ENCODE results near the gene MEGF10. TPM values are rescaled to one million over a fixed set of nuclear protein-coding genes. Genes with fewer than 3 reads are reported as not detected.

MEGF10 gene
- total RNA-seq, 1 donor = under 0.01 TPM

- no peaks in the 10 kb centered on the region for H3K4me1 ChIP-seq (ENCODE audit: insufficient read depth, low read length)
- H3K4me3 ChIP-seq (ENCODE audit: low read length) = no peak overlapping the region
- H3K9me3 ChIP-seq (ENCODE audit: low read depth, low read length) = no peaks in the 10 kb centered on the region
- H3K27me3 ChIP-seq (ENCODE audit: insufficient read depth, low read length) = peaks cover 11% of the 10 kb centered on the region
Observed at GRCh38 chr5:127331890-127332649, 41.5 kb downstream of the MEGF10 start.

GRCh38 chr5:127333483-127333882 is 42.9 kb downstream of the MEGF10 start:
- Histone ChIP-seq H3K27me3 (ENCODE audit: insufficient read depth, low read length) (peaks cover 11% of the 10 kb centered on the region), H3K9me3 (ENCODE audit: low read depth, low read length) (no peaks in the 10 kb centered on the region)

GRCh38 chr5:127335381-127335780 is 44.8 kb downstream of the MEGF10 start:
- peaks cover 7% of the 10 kb centered on the region for H3K27me3 ChIP-seq (ENCODE audit: insufficient read depth, low read length)
- no peak overlapping the region for H3K4me3 ChIP-seq (ENCODE audit: low read length)
- H3K4me1 ChIP-seq (ENCODE audit: insufficient read depth, low read length) = no peaks in the 10 kb centered on the region
- no peaks in the 10 kb centered on the region for H3K9me3 ChIP-seq (ENCODE audit: low read depth, low read length)

More at GRCh38 chr5:127333483-127333882, 42.9 kb downstream of the MEGF10 start:
- no peaks in the 10 kb centered on the region for H3K4me1 ChIP-seq (ENCODE audit: insufficient read depth, low read length)
- H3K4me3 ChIP-seq (ENCODE audit: low read length) = no peak overlapping the region

DNA sequence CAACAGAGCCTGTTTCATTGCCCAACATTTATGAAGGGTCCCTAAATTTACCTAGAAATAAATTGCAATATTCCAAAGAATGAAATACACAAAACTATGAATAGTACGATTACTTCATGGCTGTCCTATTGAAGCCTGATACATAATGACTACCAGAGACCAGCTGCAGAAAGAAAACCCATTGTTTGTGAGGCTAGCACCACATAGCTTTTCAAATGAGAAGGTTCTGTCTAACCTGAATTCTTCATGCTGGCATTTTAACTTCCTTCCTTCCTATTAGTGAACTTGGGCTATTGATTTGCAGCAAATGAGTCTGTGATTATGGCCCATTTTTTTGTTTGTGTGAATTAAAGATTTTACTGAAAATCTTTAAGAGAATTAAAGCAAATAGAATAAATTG is 47.3 kb downstream of the MEGF10 start:
- H3K4me3 ChIP-seq (ENCODE audit: low read length) = no peak overlapping the region
- H3K27me3 ChIP-seq (ENCODE audit: insufficient read depth, low read length) = no peaks in the 10 kb centered on the region
- H3K4me1 ChIP-seq (ENCODE audit: insufficient read depth, low read length) = no peaks in the 10 kb centered on the region
- no peaks in the 10 kb centered on the region for H3K9me3 ChIP-seq (ENCODE audit: low read depth, low read length)

DNA sequence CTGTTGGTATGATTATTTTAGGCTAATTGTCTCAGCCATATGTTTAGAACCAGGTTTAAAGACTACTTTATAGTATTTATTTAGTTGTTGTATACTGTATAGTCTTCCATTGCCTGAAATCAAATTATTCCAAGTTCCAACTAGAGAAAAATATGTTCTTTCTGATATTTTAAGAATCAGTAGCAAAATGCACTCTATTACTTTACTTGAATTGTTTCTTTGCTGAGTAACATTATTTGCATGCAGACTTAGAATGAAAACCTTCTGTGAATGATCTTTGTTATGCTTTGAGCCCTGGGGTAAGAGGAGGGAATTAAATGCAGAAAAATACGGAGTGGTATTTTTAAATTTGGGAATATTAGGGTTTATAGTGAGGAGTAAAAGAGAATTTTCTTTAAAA is 47.9 kb downstream of the MEGF10 start:
- Histone ChIP-seq H3K4me1 (ENCODE audit: insufficient read depth, low read length) (no peaks in the 10 kb centered on the region), H3K27me3 (ENCODE audit: insufficient read depth, low read length) (no peaks in the 10 kb centered on the region), H3K4me3 (ENCODE audit: low read length) (no peak overlapping the region), H3K9me3 (ENCODE audit: low read depth, low read length) (no peaks in the 10 kb centered on the region)

GRCh38 chr5:127340606-127341005 is 50.0 kb downstream of the MEGF10 start:
- no peak overlapping the region for H3K4me3 ChIP-seq (ENCODE audit: low read length)
- no peaks in the 10 kb centered on the region for H3K9me3 ChIP-seq (ENCODE audit: low read depth, low read length)
- no peaks in the 10 kb centered on the region for H3K4me1 ChIP-seq (ENCODE audit: insufficient read depth, low read length)
- no peaks in the 10 kb centered on the region for H3K27me3 ChIP-seq (ENCODE audit: insufficient read depth, low read length)

DNA sequence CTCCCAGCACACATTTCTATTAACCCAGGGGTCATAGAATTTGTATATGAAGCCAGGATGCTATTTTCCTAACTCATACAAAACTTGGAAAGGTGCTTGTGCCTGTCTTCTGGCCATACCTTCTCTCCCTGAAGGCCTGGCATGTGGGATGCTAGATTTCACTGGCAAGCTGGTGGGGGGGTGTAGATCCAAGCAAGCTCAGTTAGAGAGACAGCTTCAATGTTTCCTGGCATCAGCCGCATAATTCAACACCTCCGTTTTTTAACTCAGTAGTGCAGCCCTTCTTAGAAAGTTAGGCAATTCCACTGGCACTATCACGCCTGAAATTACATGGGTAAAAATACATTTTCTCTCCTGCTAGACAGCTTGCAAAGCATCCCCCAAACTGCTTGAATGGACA is 51.8 kb downstream of the MEGF10 start:
- H3K27me3 ChIP-seq (ENCODE audit: insufficient read depth, low read length) = no peaks in the 10 kb centered on the region
- H3K9me3 ChIP-seq (ENCODE audit: low read depth, low read length) = no peaks in the 10 kb centered on the region
- H3K4me3 ChIP-seq (ENCODE audit: low read length) = no peak overlapping the region
- no peaks in the 10 kb centered on the region for H3K4me1 ChIP-seq (ENCODE audit: insufficient read depth, low read length)

GRCh38 chr5:127343313-127343712 is 52.7 kb downstream of the MEGF10 start:
- no peaks in the 10 kb centered on the region for H3K27me3 ChIP-seq (ENCODE audit: insufficient read depth, low read length)
- no peaks in the 10 kb centered on the region for H3K9me3 ChIP-seq (ENCODE audit: low read depth, low read length)
- no peak overlapping the region for H3K4me3 ChIP-seq (ENCODE audit: low read length)
- no peaks in the 10 kb centered on the region for H3K4me1 ChIP-seq (ENCODE audit: insufficient read depth, low read length)

GRCh38 chr5:127343866-127344265 is 53.3 kb downstream of the MEGF10 start:
- Histone ChIP-seq H3K27me3 (ENCODE audit: insufficient read depth, low read length) (no peaks in the 10 kb centered on the region), H3K4me3 (ENCODE audit: low read length) (no peak overlapping the region), H3K9me3 (ENCODE audit: low read depth, low read length) (no peaks in the 10 kb centered on the region), H3K4me1 (ENCODE audit: insufficient read depth, low read length) (no peaks in the 10 kb centered on the region)

DNA sequence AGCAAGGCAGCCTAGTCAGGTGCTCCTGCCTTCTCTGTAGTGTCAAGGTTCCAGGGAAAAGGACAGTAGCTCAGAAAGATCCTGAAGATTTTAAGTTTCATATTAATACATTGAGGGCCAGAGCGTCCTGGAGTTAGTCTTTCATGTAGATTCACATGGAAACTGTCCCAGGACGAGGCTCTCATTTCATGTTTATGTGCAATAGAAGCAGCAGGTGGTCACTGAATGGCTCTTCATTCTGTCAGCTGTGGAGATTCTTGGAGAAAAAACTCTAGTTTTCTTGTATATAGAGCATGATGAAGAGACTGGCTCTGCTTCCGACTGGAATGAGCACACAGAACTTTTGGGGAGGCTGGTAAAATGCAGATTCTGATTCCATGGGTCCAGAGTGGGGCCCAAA is 54.3 kb downstream of the MEGF10 start:
- H3K9me3 ChIP-seq (ENCODE audit: low read depth, low read length) = no peaks in the 10 kb centered on the region
- H3K4me3 ChIP-seq (ENCODE audit: low read length) = no peak overlapping the region
- no peaks in the 10 kb centered on the region for H3K4me1 ChIP-seq (ENCODE audit: insufficient read depth, low read length)
- H3K27me3 ChIP-seq (ENCODE audit: insufficient read depth, low read length) = no peaks in the 10 kb centered on the region

GRCh38 chr5:127351418-127351817 is 60.8 kb downstream of the MEGF10 start:
- Histone ChIP-seq H3K4me3 (ENCODE audit: low read length) (no peak overlapping the region), H3K27me3 (ENCODE audit: insufficient read depth, low read length) (no peaks in the 10 kb centered on the region), H3K9me3 (ENCODE audit: low read depth, low read length) (no peaks in the 10 kb centered on the region), H3K4me1 (ENCODE audit: insufficient read depth, low read length) (no peaks in the 10 kb centered on the region)

DNA sequence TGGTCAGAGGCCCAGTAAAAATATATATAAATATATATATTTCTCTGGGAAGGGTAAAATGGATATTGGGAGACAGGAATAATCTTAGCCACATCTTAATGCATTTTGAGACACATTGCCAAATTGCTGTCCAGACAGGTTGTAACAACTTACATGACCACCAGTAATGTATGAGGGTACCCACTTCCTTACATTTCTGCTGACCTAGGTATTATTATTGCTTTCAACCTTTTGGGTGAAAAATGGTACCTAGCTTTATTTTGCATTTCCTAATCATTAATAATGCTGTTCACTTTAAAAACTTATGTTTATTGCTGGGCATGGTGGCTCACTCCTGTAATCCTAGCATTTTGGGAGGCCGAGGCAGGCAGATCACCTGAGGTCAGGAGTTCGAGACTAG is 61.5 kb downstream of the MEGF10 start:
- Histone ChIP-seq H3K27me3 (ENCODE audit: insufficient read depth, low read length) (no peaks in the 10 kb centered on the region), H3K9me3 (ENCODE audit: low read depth, low read length) (no peaks in the 10 kb centered on the region), H3K4me1 (ENCODE audit: insufficient read depth, low read length) (no peaks in the 10 kb centered on the region), H3K4me3 (ENCODE audit: low read length) (no peak overlapping the region)

DNA sequence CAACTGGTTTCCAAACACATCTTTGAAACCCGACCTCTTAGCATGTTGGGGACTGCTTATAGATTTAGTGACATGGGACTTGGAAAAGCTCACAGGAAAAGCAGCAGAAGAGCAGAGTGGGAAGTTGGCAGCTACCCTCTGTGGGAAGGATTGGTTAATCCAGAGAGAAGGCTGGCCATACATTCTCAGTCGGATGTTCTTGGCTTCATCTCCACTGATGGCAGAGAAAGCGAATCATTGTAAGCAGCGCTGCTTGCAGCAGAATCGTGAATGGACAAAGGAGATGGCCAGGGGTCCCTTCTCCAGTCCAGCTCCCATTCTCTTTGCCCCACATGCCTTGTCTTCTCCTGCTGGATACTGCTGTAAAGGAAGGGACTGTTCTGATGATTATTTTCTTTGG is 62.7 kb downstream of the MEGF10 start:
- Histone ChIP-seq H3K9me3 (ENCODE audit: low read depth, low read length) (no peaks in the 10 kb centered on the region), H3K27me3 (ENCODE audit: insufficient read depth, low read length) (no peaks in the 10 kb centered on the region), H3K4me3 (ENCODE audit: low read length) (no peak overlapping the region), H3K4me1 (ENCODE audit: insufficient read depth, low read length) (no peaks in the 10 kb centered on the region)

- Histone ChIP-seq H3K9me3 (ENCODE audit: low read depth, low read length) (no peaks in the 10 kb centered on the region), H3K4me3 (ENCODE audit: low read length) (no peak overlapping the region), H3K4me1 (ENCODE audit: insufficient read depth, low read length) (no peaks in the 10 kb centered on the region), H3K27me3 (ENCODE audit: insufficient read depth, low read length) (no peaks in the 10 kb centered on the region)
Observed at GRCh38 chr5:127353796-127354195, 63.2 kb downstream of the MEGF10 start.

GRCh38 chr5:127355337-127355736 is 64.7 kb downstream of the MEGF10 start:
- Histone ChIP-seq H3K4me3 (ENCODE audit: low read length) (no peak overlapping the region), H3K9me3 (ENCODE audit: low read depth, low read length) (no peaks in the 10 kb centered on the region), H3K27me3 (ENCODE audit: insufficient read depth, low read length) (no peaks in the 10 kb centered on the region), H3K4me1 (ENCODE audit: insufficient read depth, low read length) (no peaks in the 10 kb centered on the region)

DNA sequence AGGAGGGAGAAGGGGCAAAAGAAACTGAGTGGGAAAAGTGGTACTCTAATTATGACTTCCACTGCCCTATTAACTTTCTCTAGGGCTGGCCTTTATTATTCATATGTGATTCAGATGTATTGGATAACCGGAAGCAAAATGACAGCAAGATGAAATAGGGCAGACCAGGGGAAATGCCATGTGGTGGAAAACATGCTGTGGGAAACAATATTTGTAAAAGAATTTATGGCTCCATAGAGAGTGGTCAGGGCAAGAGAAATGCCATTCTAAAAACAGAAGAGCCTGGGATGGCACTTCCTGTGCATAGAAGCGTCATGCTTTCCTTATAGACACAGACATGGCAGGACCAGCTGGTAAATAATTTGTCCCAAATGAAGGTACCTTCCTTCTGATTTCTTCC is 67.7 kb downstream of the MEGF10 start:
- no peak overlapping the region for H3K4me3 ChIP-seq (ENCODE audit: low read length)
- H3K27me3 ChIP-seq (ENCODE audit: insufficient read depth, low read length) = no peaks in the 10 kb centered on the region
- H3K9me3 ChIP-seq (ENCODE audit: low read depth, low read length) = no peaks in the 10 kb centered on the region
- H3K4me1 ChIP-seq (ENCODE audit: insufficient read depth, low read length) = no peaks in the 10 kb centered on the region
